Fibroblast of lung (primary cell): ENCODE results near the gene IRAG1.

ENCODE experiments used
- CTCF ChIP-seq, 2 donors: IDR thresholded peaks in 1 of 2; conservative IDR thresholded peaks in 1 of 2; 1 replicate in 1 of 2; 2 replicates in 1 of 2; pipeline ENCODE4 v1.5.1; 2011 to 2012; ENCODE audit warnings: low read length in 2 of 2, control low read depth in 1 of 2, inconsistent platforms in 1 of 2, low read depth in 1 of 2, mild to moderate bottlenecking in 1 of 2
- EZH2 ChIP-seq: IDR thresholded peaks from 2 replicates; pipeline ENCODE4 v1.5.1; 2012; ENCODE audit warnings: low read length, control low read depth, mild to moderate bottlenecking; ENCODE audit errors: missing control alignments

- TF ChIP-seq CTCF (conservative IDR thresholded peaks at IDR 0.05 in 1 of 2, IDR thresholded peaks at IDR 0.05 in 1 of 2; ENCODE audit: low read depth in 1 of 2, low read length in 2 of 2) (no peak), EZH2 (no peak)
These were observed 38.8 kb downstream of the IRAG1 start for GRCh38 chr11:10654811-10655150.
